Tibial nerve (tissue), 4 donors: ENCODE measurements around the gene MYD88. TPM values are rescaled to one million over a fixed set of nuclear protein-coding genes. Genes with fewer than 3 reads are reported as not detected.

Experiments
- DNase-seq, 2 donors: peaks; one replicate each; pipeline ENCODE4 v3.0.0-alpha.2; 2019; ENCODE audit warnings: low spot score in 2 of 2
- H3K27ac ChIP-seq, 4 donors: fragments of 200-600 bp; sonication (generic) in 3 of 4; one replicate each; pipeline ENCODE4 v1.5.1; 2017 to 2019; ENCODE audit warnings: mild to moderate bottlenecking in 1 of 4
- H3K27me3 ChIP-seq, 2 donors: fragments of 200-600 bp; sonication (generic) in 1 of 2; one replicate each; pipeline versions ENCODE4 v1.5.1 to v1.6.0; 2017 to 2019
- H3K36me3 ChIP-seq, 3 donors: fragments of 200-600 bp; sonication (generic); one replicate each; pipeline ENCODE4 v1.5.1; 2018 to 2019
- H3K4me1 ChIP-seq, 4 donors: fragments of 200-600 bp; sonication (generic) in 3 of 4; one replicate each; pipeline ENCODE4 v1.5.1; 2017 to 2019
- H3K4me3 ChIP-seq, 4 donors: fragments of 200-600 bp; sonication (generic) in 3 of 4; one replicate each; pipeline ENCODE4 v1.5.1; 2017 to 2019; ENCODE audit warnings: mild to moderate bottlenecking in 1 of 4, moderate library complexity in 1 of 4
- H3K9me3 ChIP-seq, 4 donors: fragments of 200-600 bp; sonication (generic) in 3 of 4; one replicate each; pipeline ENCODE4 v1.5.1; 2017 to 2019
- EP300 ChIP-seq, 2 donors: sonication (generic); formaldehyde crosslinking; IDR thresholded peaks; one replicate each; pipeline ENCODE4 v1.6.1; 2017; ENCODE audit warnings: antibody characterized with exemption in 2 of 2, mild to moderate bottlenecking in 1 of 2
- POLR2A ChIP-seq, 2 donors: fragments of 450-650 bp; IDR thresholded peaks; one replicate each; pipeline ENCODE4 v1.6.1; 2017; ENCODE audit warnings: antibody characterized with exemption in 2 of 2, mild to moderate bottlenecking in 2 of 2, moderate library complexity in 2 of 2
- WGBS, 2 donors: methylation state at CpG; one replicate each; pipeline ENCODE4 v1.1.5; 2018; 5-methylcytosine and 5-hydroxymethylcytosine counted together
- total RNA-seq, 4 donors: library from RNA; depleted of rRNA; stranded (reverse); fragments of >200 nt; gene quantifications; one replicate each; pipeline ENCODE4 v1.1.0, GENCODE V29; 2016
- TF ChIP-seq, protein P1 (sequence below), 5 experiments: fragments of 200-600 bp in 3 of 5; fragments of 450-650 bp in 2 of 5; sonication (generic) in 3 of 5; IDR thresholded peaks; one replicate each; pipeline ENCODE4 v1.5.1; 2016 to 2019; ENCODE audit warnings: antibody characterized with exemption in 5 of 5, mild to moderate bottlenecking in 3 of 5, moderate library complexity in 2 of 5

Gene MYD88
- total RNA-seq, 4 donors from 2014 or later, result 29.9 to 36.3 (median 34.3) TPM

- Histone ChIP-seq H3K4me3 (no peak overlapping the region), H3K27ac (no peak overlapping the region), H3K27me3 (no peaks in the 10 kb centered on the region), H3K9me3 (no peaks in the 10 kb centered on the region), H3K36me3 (peaks cover 0 to 35% (median 3%) of the 10 kb centered on the region in 3 donors), H3K4me1 (no peaks in the 10 kb centered on the region)
- 82 to 88% methylated on average over 10 to 12 of the region's 12 CpGs for WGBS, 2 donors
- TF ChIP-seq, protein P1, sequence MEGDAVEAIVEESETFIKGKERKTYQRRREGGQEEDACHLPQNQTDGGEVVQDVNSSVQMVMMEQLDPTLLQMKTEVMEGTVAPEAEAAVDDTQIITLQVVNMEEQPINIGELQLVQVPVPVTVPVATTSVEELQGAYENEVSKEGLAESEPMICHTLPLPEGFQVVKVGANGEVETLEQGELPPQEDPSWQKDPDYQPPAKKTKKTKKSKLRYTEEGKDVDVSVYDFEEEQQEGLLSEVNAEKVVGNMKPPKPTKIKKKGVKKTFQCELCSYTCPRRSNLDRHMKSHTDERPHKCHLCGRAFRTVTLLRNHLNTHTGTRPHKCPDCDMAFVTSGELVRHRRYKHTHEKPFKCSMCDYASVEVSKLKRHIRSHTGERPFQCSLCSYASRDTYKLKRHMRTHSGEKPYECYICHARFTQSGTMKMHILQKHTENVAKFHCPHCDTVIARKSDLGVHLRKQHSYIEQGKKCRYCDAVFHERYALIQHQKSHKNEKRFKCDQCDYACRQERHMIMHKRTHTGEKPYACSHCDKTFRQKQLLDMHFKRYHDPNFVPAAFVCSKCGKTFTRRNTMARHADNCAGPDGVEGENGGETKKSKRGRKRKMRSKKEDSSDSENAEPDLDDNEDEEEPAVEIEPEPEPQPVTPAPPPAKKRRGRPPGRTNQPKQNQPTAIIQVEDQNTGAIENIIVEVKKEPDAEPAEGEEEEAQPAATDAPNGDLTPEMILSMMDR (IDR thresholded peaks at IDR 0.05), result no peak
- TF ChIP-seq EP300 (IDR thresholded peaks at IDR 0.05), result no peak
- no peak for TF ChIP-seq POLR2A (IDR thresholded peaks at IDR 0.05)
- no peak for DNase-seq
Measured at GRCh38 chr3:38116471-38117162, 21.8 kb upstream of the MYD88 start.

- Histone ChIP-seq H3K27me3 (no peaks in the 10 kb centered on the region), H3K27ac (no peak overlapping the region), H3K36me3 (peaks cover 0 to 41% (median 8%) of the 10 kb centered on the region in 3 donors), H3K9me3 (no peaks in the 10 kb centered on the region), H3K4me3 (no peak overlapping the region), H3K4me1 (no peaks in the 10 kb centered on the region)
- DNase-seq, result no peak
- 53 to 60% methylated on average over 9 to 10 of the region's 10 CpGs for WGBS, 2 donors
- TF ChIP-seq POLR2A (IDR thresholded peaks at IDR 0.05) (no peak), EP300 (IDR thresholded peaks at IDR 0.05) (no peak)
- TF ChIP-seq, protein P1 (IDR thresholded peaks at IDR 0.05), result no peak
Measured at GRCh38 chr3:38117163-38117716, 21.2 kb upstream of the MYD88 start.

- Histone ChIP-seq H3K27ac (no peak overlapping the region), H3K36me3 (peaks cover 0 to 47% (median 8%) of the 10 kb centered on the region in 3 donors), H3K9me3 (no peaks in the 10 kb centered on the region), H3K4me3 (no peak overlapping the region), H3K4me1 (no peaks in the 10 kb centered on the region), H3K27me3 (no peaks in the 10 kb centered on the region)
- peak; percentile 46 to 74 for DNase-seq
- 53 to 59% methylated on average over 9 to 11 of the region's 11 CpGs for WGBS, 2 donors
- TF ChIP-seq POLR2A (IDR thresholded peaks at IDR 0.05) (no peak), EP300 (IDR thresholded peaks at IDR 0.05) (no peak)
- TF ChIP-seq, protein P1 (IDR thresholded peaks at IDR 0.05), result peak; percentile 63 to 82 (median 72)
Measured at GRCh38 chr3:38117748-38118420, 20.6 kb upstream of the MYD88 start.

- Histone ChIP-seq H3K4me1 (no peaks in the 10 kb centered on the region), H3K4me3 (no peak overlapping the region), H3K27ac (no peak overlapping the region), H3K27me3 (no peaks in the 10 kb centered on the region), H3K9me3 (no peaks in the 10 kb centered on the region), H3K36me3 (peaks cover 0 to 55% (median 8%) of the 10 kb centered on the region in 3 donors)
- 84% methylated on average over 13 of the region's 13 CpGs for WGBS, 2 donors
- TF ChIP-seq, protein P1 (IDR thresholded peaks at IDR 0.05), result no peak
- TF ChIP-seq POLR2A (IDR thresholded peaks at IDR 0.05) (no peak), EP300 (IDR thresholded peaks at IDR 0.05) (no peak)
- no peak for DNase-seq
Measured at GRCh38 chr3:38118421-38119247, 19.8 kb upstream of the MYD88 start.
